Amygdala (tissue), 56 donors: ENCODE measurements around the gene HSPB3.
"Not testable (repeated sequence)": the region's sequence is repeated elsewhere in the genome, so short reads cannot be mapped to it uniquely, and the experiment has no call there.

Experiments used
- DNase-seq, 56 donors: peaks; one replicate each; lab custom pipeline; 2025; lab: John Stamatoyannopoulos, UW

Gene HSPB3

GRCh38 chr5:54455413-54456157, at the start of gene HSPB3:
TSS of gene HSPB3 (plus strand) at chr5:54455699. CDS start at chr5:54455790, 91 bp downstream.
- peak in 14 of 56 donors; percentile 5 to 53 (median 21) for DNase-seq

- DNase-seq, result no peak
These were observed 44.3 kb upstream of the HSPB3 start for GRCh38 chr5:54411176-54411575.

GRCh38 chr5:54412913-54413312, 42.6 kb upstream of the HSPB3 start:
- DNase-seq, result no peak

GRCh38 chr5:54415147-54415546, 40.4 kb upstream of the HSPB3 start:
- no peak for DNase-seq

GRCh38 chr5:54415896-54416601, 39.5 kb upstream of the HSPB3 start:
- DNase-seq, result no peak

GRCh38 chr5:54419573-54420423, 35.7 kb upstream of the HSPB3 start:
- DNase-seq, result peak in 4 of 56 donors; percentile 3 to 18 (median 11)

- DNase-seq, result not testable (repeated sequence)
These were observed 35.0 kb upstream of the HSPB3 start for GRCh38 chr5:54420511-54420910.

GRCh38 chr5:54421976-54422375, 33.5 kb upstream of the HSPB3 start:
- no peak for DNase-seq

GRCh38 chr5:54425258-54425657, 30.2 kb upstream of the HSPB3 start:
- DNase-seq, result no peak

GRCh38 chr5:54426209-54426608, 29.3 kb upstream of the HSPB3 start:
- no peak for DNase-seq

- not testable (repeated sequence) for DNase-seq
These were observed 20.8 kb upstream of the HSPB3 start for GRCh38 chr5:54434650-54435049.

- no peak for DNase-seq
These were observed 16.7 kb upstream of the HSPB3 start for GRCh38 chr5:54438620-54439389.

GRCh38 chr5:54440456-54440893, 15.0 kb upstream of the HSPB3 start:
- peak in 2 of 56 donors; percentile 10 to 22 for DNase-seq

GRCh38 chr5:54442271-54442670, 13.2 kb upstream of the HSPB3 start:
- DNase-seq, result no peak

GRCh38 chr5:54443270-54443669, 12.2 kb upstream of the HSPB3 start:
- no peak for DNase-seq

- no peak for DNase-seq
These were observed 9.7 kb upstream of the HSPB3 start for GRCh38 chr5:54445691-54446378.

GRCh38 chr5:54446379-54446732, 9.1 kb upstream of the HSPB3 start:
- no peak for DNase-seq

GRCh38 chr5:54449923-54450322, 5.6 kb upstream of the HSPB3 start:
- DNase-seq, result no peak

- DNase-seq, result no peak
These were observed 5.0 kb upstream of the HSPB3 start for GRCh38 chr5:54450542-54450941.

GRCh38 chr5:54453046-54453445, 2.5 kb upstream of the HSPB3 start:
- DNase-seq, result no peak
